Measurements from ENCODE around the gene ATXN1.
"Not testable (repeated sequence)": the region's sequence is repeated elsewhere in the genome, so short reads cannot be mapped to it uniquely, and the experiment has no call there.

ATXN1 gene

GRCh38 chr6:16615215-16615614 is 146.0 kb downstream of the ATXN1 start:
- DNase-seq (ENCODE audit: low read depth), result not testable (repeated sequence)

- not testable (repeated sequence) for DNase-seq (ENCODE audit: low read depth)
These were observed 147.1 kb downstream of the ATXN1 start for GRCh38 chr6:16614143-16614542.

GRCh38 chr6:16613504-16613903 is 147.8 kb downstream of the ATXN1 start:
- DNase-seq (ENCODE audit: low read depth), result not testable (repeated sequence)

GRCh38 chr6:16608444-16608843 is 152.8 kb downstream of the ATXN1 start:
- no peak for DNase-seq (ENCODE audit: low read depth)

- DNase-seq (ENCODE audit: low read depth), result no peak
These were observed 159.2 kb downstream of the ATXN1 start for GRCh38 chr6:16602035-16602434.

GRCh38 chr6:16600701-16601100 is 160.6 kb downstream of the ATXN1 start:
- DNase-seq (ENCODE audit: low read depth), result no peak

- DNase-seq (ENCODE audit: low read depth), result no peak
These were observed 161.2 kb downstream of the ATXN1 start for GRCh38 chr6:16600026-16600425.

- DNase-seq (ENCODE audit: low read depth), result no peak
These were observed 164.5 kb downstream of the ATXN1 start for GRCh38 chr6:16596616-16597331.

GRCh38 chr6:16595514-16596120 is 165.6 kb downstream of the ATXN1 start:
- no peak for DNase-seq (ENCODE audit: low read depth)

GRCh38 chr6:16594849-16595248 is 166.4 kb downstream of the ATXN1 start:
- no peak for DNase-seq (ENCODE audit: low read depth)

- no peak for DNase-seq (ENCODE audit: low read depth)
These were observed 168.9 kb downstream of the ATXN1 start for GRCh38 chr6:16592223-16592911.

GRCh38 chr6:16591396-16592222 is 169.7 kb downstream of the ATXN1 start:
- DNase-seq (ENCODE audit: low read depth), result no peak

GRCh38 chr6:16585805-16586204 is 175.5 kb downstream of the ATXN1 start:
- DNase-seq (ENCODE audit: low read depth), result no peak

- no peak for DNase-seq (ENCODE audit: low read depth)
These were observed 178.0 kb downstream of the ATXN1 start for GRCh38 chr6:16583144-16583762.

GRCh38 chr6:16582446-16583143 is 178.7 kb downstream of the ATXN1 start:
- DNase-seq (ENCODE audit: low read depth), result no peak

GRCh38 chr6:16578695-16579285 is 182.5 kb downstream of the ATXN1 start:
- no peak for DNase-seq (ENCODE audit: low read depth)

- DNase-seq (ENCODE audit: low read depth), result no peak
These were observed 184.6 kb downstream of the ATXN1 start for GRCh38 chr6:16576451-16577368.

- DNase-seq (ENCODE audit: low read depth), result no peak
These were observed 185.6 kb downstream of the ATXN1 start for GRCh38 chr6:16575655-16576054.

GRCh38 chr6:16572943-16573342 is 188.3 kb downstream of the ATXN1 start:
- no peak for DNase-seq (ENCODE audit: low read depth)

- no peak for DNase-seq (ENCODE audit: low read depth)
These were observed 188.9 kb downstream of the ATXN1 start for GRCh38 chr6:16572317-16572716.

Data from stimulated activated CD8-positive, alpha-beta memory T cell treated with anti-CD3 and anti-CD28 coated beads, Interleukin-15, amount 100 ng/mL, for 24 hours (primary cell).